Stimulated activated CD4-positive, alpha-beta T cell treated with anti-CD3 and anti-CD28 coated beads, Interleukin-15, amount 100 ng/mL, for 1 hour (primary cell): ENCODE results near the gene CELF4.

Source experiments
- DNase-seq, 2 donors: peaks; one replicate each; pipeline ENCODE4 v3.0.0-alpha.2; 2020; ENCODE audit warnings: low read depth in 1 of 2, low spot score in 1 of 2

CELF4 gene

GRCh38 chr18:37447962-37448888, 117.4 kb downstream of the CELF4 start:
- no peak for DNase-seq

GRCh38 chr18:37445836-37446235, 119.8 kb downstream of the CELF4 start:
- no peak for DNase-seq

GRCh38 chr18:37445368-37445767, 120.2 kb downstream of the CELF4 start:
- DNase-seq = no peak

- no peak for DNase-seq
These were observed 122.1 kb downstream of the CELF4 start for GRCh38 chr18:37443325-37444055.

- no peak for DNase-seq
These were observed 123.1 kb downstream of the CELF4 start for GRCh38 chr18:37442477-37442876.

- DNase-seq = no peak
These were observed 123.8 kb downstream of the CELF4 start for GRCh38 chr18:37441821-37442220.

GRCh38 chr18:37440206-37440605, 125.4 kb downstream of the CELF4 start:
- no peak for DNase-seq

GRCh38 chr18:37438417-37439180, 127.0 kb downstream of the CELF4 start:
- DNase-seq = no peak

GRCh38 chr18:37435996-37436395, 129.6 kb downstream of the CELF4 start:
- DNase-seq = no peak

- no peak for DNase-seq
These were observed 130.3 kb downstream of the CELF4 start for GRCh38 chr18:37435150-37435867.

GRCh38 chr18:37434161-37434860, 131.3 kb downstream of the CELF4 start:
- no peak for DNase-seq

- DNase-seq = no peak
These were observed 133.0 kb downstream of the CELF4 start for GRCh38 chr18:37432436-37433195.

- DNase-seq = no peak
These were observed 135.1 kb downstream of the CELF4 start for GRCh38 chr18:37430357-37431076.

- DNase-seq = no peak
These were observed 135.8 kb downstream of the CELF4 start for GRCh38 chr18:37429791-37430190.

- DNase-seq = no peak
These were observed 137.2 kb downstream of the CELF4 start for GRCh38 chr18:37428288-37428974.

- DNase-seq = no peak
These were observed 139.0 kb downstream of the CELF4 start for GRCh38 chr18:37426586-37426985.

- no peak for DNase-seq
These were observed 140.4 kb downstream of the CELF4 start for GRCh38 chr18:37425222-37425621.

- no peak for DNase-seq
These were observed 141.1 kb downstream of the CELF4 start for GRCh38 chr18:37424507-37424906.
